ENCODE results near the gene SND1.

The SND1 gene

GRCh38 chr7:128040205-128040604 lies 388.2 kb downstream of the SND1 start:
- Histone ChIP-seq H3K36me3 (ENCODE audit: insufficient read depth, low read length) (no peaks in the 10 kb centered on the region), H3K4me2 (ENCODE audit: low read length) (no peak overlapping the region), H4K20me1 (ENCODE audit: insufficient read depth, low read length) (no peaks in the 10 kb centered on the region), H3K4me3 (ENCODE audit: low read depth, low read length, poor library complexity, severe bottlenecking) (no peak overlapping the region), H3K27ac (ENCODE audit: low read depth, low read length, poor library complexity, severe bottlenecking) (no peak overlapping the region), H3K9me3 (ENCODE audit: low read length) (no peaks in the 10 kb centered on the region), H3F3A (ENCODE audit: insufficient read depth, low read length) (no peaks in the 10 kb centered on the region), H3K9me2 (ENCODE audit: low read depth, low read length) (no peaks in the 10 kb centered on the region), H3K4me1 (ENCODE audit: insufficient read depth, low read length, severe bottlenecking) (peaks cover 12% of the 10 kb centered on the region), H2AFZ (ENCODE audit: low read length) (no peak overlapping the region), H3K27me3 (ENCODE audit: insufficient read depth, low read length) (no peaks in the 10 kb centered on the region), H3K79me2 (ENCODE audit: insufficient read depth, low read length) (no peaks in the 10 kb centered on the region), H3K9ac (ENCODE audit: low read length) (no peak overlapping the region)
- TF ChIP-seq EZH2 (IDR thresholded peaks at IDR 0.05; ENCODE audit: borderline replicate concordance, low read length) (no peak), CTCF (IDR thresholded peaks at IDR 0.05; ENCODE audit: low read length) (no peak)

DNA sequence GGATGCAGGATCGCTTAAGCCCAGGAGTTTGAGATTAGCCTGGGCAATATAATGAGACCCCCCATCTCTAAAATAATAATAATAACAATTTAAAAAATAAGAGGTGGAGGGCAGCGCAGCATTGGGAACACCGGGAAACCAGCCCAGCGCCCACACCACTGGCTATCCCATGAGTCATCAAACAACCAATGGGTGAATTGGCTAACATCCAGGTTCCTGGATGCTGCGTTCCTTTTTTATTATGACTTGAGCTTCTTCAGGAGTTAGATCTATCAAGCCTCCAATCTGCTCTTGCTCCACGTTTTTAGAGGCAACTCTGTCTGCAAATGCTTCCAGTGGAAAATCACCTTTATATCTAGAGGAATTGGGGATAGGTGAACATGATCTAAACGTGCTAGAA lies 389.2 kb downstream of the SND1 start:
- H3K4me3 ChIP-seq (ENCODE audit: low read depth, low read length, poor library complexity, severe bottlenecking) = no peak overlapping the region
- no peak overlapping the region for H2AFZ ChIP-seq (ENCODE audit: low read length)
- no peaks in the 10 kb centered on the region for H3F3A ChIP-seq (ENCODE audit: insufficient read depth, low read length)
- H3K27ac ChIP-seq (ENCODE audit: low read depth, low read length, poor library complexity, severe bottlenecking) = no peak overlapping the region
- H3K4me1 ChIP-seq (ENCODE audit: insufficient read depth, low read length, severe bottlenecking) = peaks cover 11% of the 10 kb centered on the region
- no peak overlapping the region for H3K4me2 ChIP-seq (ENCODE audit: low read length)
- H3K36me3 ChIP-seq (ENCODE audit: insufficient read depth, low read length) = no peaks in the 10 kb centered on the region
- H3K27me3 ChIP-seq (ENCODE audit: insufficient read depth, low read length) = no peaks in the 10 kb centered on the region
- no peak for TF ChIP-seq EZH2 (IDR thresholded peaks at IDR 0.05; ENCODE audit: borderline replicate concordance, low read length)
- TF ChIP-seq CTCF (IDR thresholded peaks at IDR 0.05; ENCODE audit: low read length) = no peak
- no peaks in the 10 kb centered on the region for H4K20me1 ChIP-seq (ENCODE audit: insufficient read depth, low read length)
- H3K9ac ChIP-seq (ENCODE audit: low read length) = no peak overlapping the region
- H3K79me2 ChIP-seq (ENCODE audit: insufficient read depth, low read length) = no peaks in the 10 kb centered on the region
- H3K9me3 ChIP-seq (ENCODE audit: low read length) = no peaks in the 10 kb centered on the region
- no peaks in the 10 kb centered on the region for H3K9me2 ChIP-seq (ENCODE audit: low read depth, low read length)

DNA sequence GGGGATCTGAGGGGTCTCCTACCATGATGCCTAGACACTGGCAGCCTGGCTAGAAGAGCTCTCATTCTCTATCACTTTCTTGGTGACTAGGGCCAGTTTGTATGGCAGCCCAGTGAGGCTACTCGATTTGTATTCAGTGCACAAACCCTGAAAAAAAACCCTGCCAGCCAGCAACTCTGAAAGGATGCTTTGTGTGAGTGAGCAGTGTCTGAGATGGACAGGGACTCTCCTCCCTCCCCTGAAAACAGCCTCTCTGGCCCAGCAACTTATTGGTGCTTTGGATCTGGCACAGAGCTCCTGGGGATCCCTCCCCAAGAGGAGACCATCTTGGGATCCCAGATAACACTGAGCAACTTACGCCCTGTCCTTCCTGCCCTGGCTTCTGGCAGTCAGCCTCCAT lies 390.0 kb downstream of the SND1 start:
- Histone ChIP-seq H3K27ac (ENCODE audit: low read depth, low read length, poor library complexity, severe bottlenecking) (no peak overlapping the region), H3K79me2 (ENCODE audit: insufficient read depth, low read length) (no peaks in the 10 kb centered on the region), H3K9ac (ENCODE audit: low read length) (no peak overlapping the region), H3K9me2 (ENCODE audit: low read depth, low read length) (no peaks in the 10 kb centered on the region), H3K36me3 (ENCODE audit: insufficient read depth, low read length) (no peaks in the 10 kb centered on the region), H2AFZ (ENCODE audit: low read length) (no peak overlapping the region), H3K4me1 (ENCODE audit: insufficient read depth, low read length, severe bottlenecking) (peaks cover 6% of the 10 kb centered on the region), H4K20me1 (ENCODE audit: insufficient read depth, low read length) (no peaks in the 10 kb centered on the region), H3F3A (ENCODE audit: insufficient read depth, low read length) (no peaks in the 10 kb centered on the region), H3K4me2 (ENCODE audit: low read length) (no peak overlapping the region), H3K4me3 (ENCODE audit: low read depth, low read length, poor library complexity, severe bottlenecking) (no peak overlapping the region), H3K27me3 (ENCODE audit: insufficient read depth, low read length) (no peaks in the 10 kb centered on the region), H3K9me3 (ENCODE audit: low read length) (no peaks in the 10 kb centered on the region)
- TF ChIP-seq CTCF (IDR thresholded peaks at IDR 0.05; ENCODE audit: low read length) (no peak), EZH2 (IDR thresholded peaks at IDR 0.05; ENCODE audit: borderline replicate concordance, low read length) (no peak)

All from OCI-LY1 (cell line).